Heart left ventricle (tissue), 13 donors: ENCODE measurements around the gene TBC1D2.

Experiments used
- CTCF ChIP-seq, 12 donors: fragments of 200-600 bp; sonication (generic) in 4 of 12; IDR thresholded peaks; one replicate each; pipeline versions ENCODE4 v1.5.0 to v1.8.0; 2018 to 2022; ENCODE audit warnings: antibody characterized with exemption in 12 of 12, mild to moderate bottlenecking in 5 of 12
- POLR2A ChIP-seq, 2 donors: fragments of 450-650 bp; IDR thresholded peaks; one replicate each; pipeline ENCODE4 v1.6.1; 2017; ENCODE audit warnings: antibody characterized with exemption in 2 of 2, mild to moderate bottlenecking in 2 of 2, moderate library complexity in 2 of 2
- donor health status: ischemic (EF 13 %, LVEDD 7.1; RV severe dilation, severe dysfunction).
- donor health status: DM: no; HTN: yes; CAD: no.
- donor health status: DM: no; HTN: no; CAD: no.
- donor health status: ischemic (EF 25% LVEDD 6.9; RV normal size, moderate dysfunction).
- donor health status: ischemic (EF 25% LVEDD 5.7; RV mildly dilated, moderate dysfunction).
- donor health status: ischemic (EF 35%, LVEDD 5.7; RV mildly dilated, moderate dysfunction).
- donor health status: nonischemic (EF 11% LVEDD 7.7; RV severe dilation, severe dysfunction).
- donor health status: DM: yes; HTN: yes; CAD: no.
- donor health status: PGD.
- donor health status: ischemic (EF 29% LVEDD 5.4; RV normal size, mild dysfunction).
- donor health status: nonischemic (EF 23%, LVEDD 6.1; RV moderate dilation, normal function).

GRCh38 chr9:98217255-98217654, 38.2 kb downstream of the TBC1D2 start:
- no peak for TF ChIP-seq CTCF (IDR thresholded peaks at IDR 0.05)
- no peak for TF ChIP-seq POLR2A (IDR thresholded peaks at IDR 0.05)
